Cardiac septum (tissue), 1 donor: ENCODE results near the gene APLP2. TPM values are rescaled to one million over a fixed set of nuclear protein-coding genes. Genes with fewer than 3 reads are reported as not detected.
"Not testable (repeated sequence)": the region's sequence is repeated elsewhere in the genome, so short reads cannot be mapped to it uniquely, and the experiment has no call there.

Source experiments
- DNase-seq: peaks from one replicate; pipeline ENCODE4 v3.0.0-alpha.2; 2020; ENCODE audit warnings: low spot score
- intact Hi-C: fragments of 100-400 bp; cut with DNase I; formaldehyde crosslinking; loops from one replicate; pipeline ENCODE4 v1.14.0; 2022
- total RNA-seq: library from RNA; stranded (reverse); fragmentation: NEBNext Ultra II Directional; extraction: Animal tissue kit (Norgen Biotek cat#: 25700); gene quantifications from one replicate; pipeline ENCODE4 v1.2.1, GENCODE V29; 2021
- donor health status: DM: no; HTN: no; CAD: no.

APLP2 gene
- total RNA-seq, 1 donor from 2014 or later, result 318 TPM

GRCh38 chr11:130180896-130181294 is 111.2 kb downstream of the APLP2 start:
- intact Hi-C loops, result no loop called here
- no peak for DNase-seq

DNA sequence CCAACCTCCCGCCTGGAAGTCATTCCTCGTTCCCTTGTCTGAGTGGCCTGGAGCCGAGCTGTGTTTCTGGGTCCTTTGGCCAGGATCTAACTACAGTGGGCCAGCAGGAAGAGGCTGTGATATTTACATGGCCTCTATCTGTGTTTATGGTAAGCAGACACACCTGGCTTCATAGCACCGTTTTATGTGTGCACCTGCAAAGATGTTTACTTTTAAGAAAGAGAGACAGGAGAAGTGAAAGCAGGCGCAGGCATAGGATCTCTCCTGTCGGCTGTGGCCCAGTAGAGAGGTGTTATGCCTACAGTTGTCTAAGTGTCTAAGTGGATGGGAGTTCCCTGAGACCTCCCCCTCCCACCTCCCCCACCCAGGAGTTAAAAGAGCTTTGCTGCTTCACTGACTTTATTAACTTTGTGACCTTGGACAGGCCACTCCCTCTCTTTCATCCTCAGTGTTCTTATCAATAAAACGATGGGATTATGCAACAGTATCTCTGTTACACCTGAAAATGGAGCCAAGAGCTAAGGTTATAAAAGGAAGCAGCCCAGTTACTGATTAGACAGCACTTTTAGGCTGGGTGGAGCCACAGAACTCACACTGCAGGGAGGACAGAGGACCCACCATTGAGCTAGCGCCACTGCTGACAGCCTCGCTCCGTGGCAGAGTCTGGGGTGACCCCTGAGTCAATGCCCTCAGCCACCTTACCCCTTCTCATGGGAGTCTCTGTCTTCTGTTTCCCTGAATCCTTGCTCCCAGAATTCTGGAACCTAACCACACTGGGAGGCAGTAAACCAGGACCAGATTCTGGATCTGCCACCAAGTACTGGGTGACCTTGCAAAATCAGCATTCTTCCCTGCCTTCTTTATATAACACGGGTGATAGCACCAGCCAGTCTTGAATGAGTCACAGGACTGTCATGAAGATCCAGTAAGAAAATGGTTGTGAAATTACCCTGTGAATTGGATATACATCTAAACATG is 111.9 kb downstream of the APLP2 start:
- intact Hi-C loops, result loop anchor here (2.0 kb wide), 1 partner anchor 39 kb away; no protein-coding TSS in a partner anchor
- DNase-seq, result no peak

- no peak for DNase-seq
- intact Hi-C loops, result loop anchor here (2.0 kb wide), 1 partner anchor 41 kb away; no protein-coding TSS in a partner anchor
Measured at GRCh38 chr11:130183878-130184610, 114.3 kb downstream of the APLP2 start.

GRCh38 chr11:130187096-130187495 is 117.4 kb downstream of the APLP2 start:
- intact Hi-C loops, result no loop called here
- no peak for DNase-seq

GRCh38 chr11:130188047-130188446 is 118.4 kb downstream of the APLP2 start:
- DNase-seq, result no peak
- intact Hi-C loops, result no loop called here

DNA sequence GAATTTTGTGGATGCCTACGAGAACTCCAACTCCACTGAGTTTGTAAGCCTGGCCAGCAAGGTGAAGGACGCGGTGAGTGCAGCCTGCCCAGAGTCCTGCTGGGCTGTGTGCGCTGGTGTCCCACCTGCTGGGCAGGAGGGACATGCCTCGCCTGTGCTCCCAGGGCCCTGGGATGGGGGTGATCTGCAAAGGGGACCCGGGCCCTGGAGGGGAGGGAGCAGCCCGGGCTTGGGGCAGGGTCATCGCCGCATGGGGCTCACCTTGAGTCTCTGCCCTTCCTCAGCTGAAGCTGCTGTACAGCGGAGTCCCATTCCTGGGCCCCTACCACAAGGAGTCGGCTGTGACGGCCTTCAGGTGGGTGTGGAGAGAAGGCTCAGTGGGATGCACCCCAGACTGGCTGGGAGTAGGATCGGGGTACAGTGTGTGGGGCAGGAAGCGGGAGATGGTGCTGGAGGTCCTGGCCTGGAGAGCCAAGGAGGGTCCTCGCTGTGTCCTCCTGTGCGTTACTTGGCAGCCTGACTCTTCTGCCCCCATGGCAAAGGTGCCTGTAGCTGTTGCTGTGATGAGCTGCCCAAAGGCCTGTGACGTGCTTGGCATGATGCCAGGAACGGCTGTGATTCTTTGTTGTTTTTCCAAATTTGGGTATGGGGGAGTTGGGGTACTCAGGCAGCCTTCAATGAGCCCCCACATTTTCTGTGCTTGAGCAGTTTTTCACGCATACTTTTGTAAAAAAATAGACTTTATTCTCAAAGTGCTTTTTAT is 119.1 kb downstream of the APLP2 start:
- intact Hi-C loops, result no loop called here
- DNase-seq, result no peak

- intact Hi-C loops, result no loop called here
- no peak for DNase-seq
Measured at GRCh38 chr11:130189492-130190210, 120.0 kb downstream of the APLP2 start.

DNA sequence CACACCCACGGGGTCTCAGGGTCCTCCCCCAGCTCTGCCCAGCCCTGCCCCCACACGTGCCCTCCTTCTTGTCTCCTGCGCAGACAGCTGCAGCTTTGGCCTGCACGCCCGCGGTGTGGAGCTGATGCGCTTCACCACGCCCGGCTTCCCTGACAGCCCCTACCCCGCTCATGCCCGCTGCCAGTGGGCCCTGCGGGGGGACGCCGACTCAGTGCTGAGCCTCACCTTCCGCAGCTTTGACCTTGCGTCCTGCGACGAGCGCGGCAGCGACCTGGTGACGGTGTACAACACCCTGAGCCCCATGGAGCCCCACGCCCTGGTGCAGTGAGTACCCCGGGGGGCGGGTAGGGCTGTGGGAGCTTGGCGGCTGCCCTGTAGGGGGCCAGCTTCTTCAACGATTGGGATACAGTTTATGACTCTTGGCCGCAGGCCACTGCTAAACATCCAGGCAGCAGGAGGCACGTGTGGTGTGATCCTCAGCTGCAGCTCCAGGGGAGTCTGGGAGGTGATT is 120.7 kb downstream of the APLP2 start:
- DNase-seq, result no peak
- intact Hi-C loops, result no loop called here

- DNase-seq, result no peak
- intact Hi-C loops, result no loop called here
Measured at GRCh38 chr11:130191896-130192295, 122.2 kb downstream of the APLP2 start.

DNA sequence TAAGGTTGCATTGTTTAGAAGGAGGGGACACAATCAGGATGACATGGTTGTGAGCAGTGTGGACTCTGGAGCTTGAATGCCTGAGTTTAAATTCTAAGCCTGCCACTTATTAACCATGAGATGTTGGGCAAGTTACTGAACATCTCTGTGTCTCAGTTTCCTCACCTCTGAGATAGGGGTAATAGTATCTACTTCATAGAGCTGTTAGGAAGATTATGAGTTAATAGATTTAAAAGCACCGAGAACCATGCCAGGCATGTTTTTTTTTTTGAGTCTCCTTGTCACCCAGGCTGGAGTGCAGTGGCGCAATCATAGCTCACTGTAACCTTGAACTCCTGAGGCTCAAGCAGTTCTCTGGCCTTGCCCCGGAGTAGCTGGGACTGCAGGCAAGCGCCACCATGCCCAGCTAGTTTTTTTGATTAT is 123.2 kb downstream of the APLP2 start:
- no peak for DNase-seq
- intact Hi-C loops, result no loop called here

- intact Hi-C loops, DNase-seq: not testable (repeated sequence)
Measured at GRCh38 chr11:130193551-130193950, 123.9 kb downstream of the APLP2 start.

Other genes with a start within 250 kb of the APLP2 start
- gene NFRKB, start 174.3 kb upstream of the APLP2 start, total RNA-seq, result 12.1 TPM
- gene PRDM10, start 67.1 kb upstream of the APLP2 start, total RNA-seq, result 6.7 TPM
- 0.65 TPM for gene ST14, start 89.9 kb downstream of the APLP2 start, total RNA-seq
- 37.0 TPM for gene ZBTB44, start 245.0 kb downstream of the APLP2 start, total RNA-seq